Transverse colon (tissue), 4 donors: Measurements from ENCODE around the gene TM9SF1.

ENCODE experiments used
- EP300 ChIP-seq: sonication (generic); formaldehyde crosslinking; IDR thresholded peaks from one replicate; pipeline ENCODE4 v1.6.1; 2017; ENCODE audit warnings: antibody characterized with exemption, low read depth
- POLR2AphosphoS5 ChIP-seq, 3 donors: sonication (generic); formaldehyde crosslinking; IDR thresholded peaks; one replicate each; pipeline ENCODE4 v1.6.1; 2016; ENCODE audit warnings: antibody characterized with exemption in 3 of 3
- TF ChIP-seq, protein P1 (sequence below), 5 experiments: fragments of 200-600 bp in 3 of 5; fragments of 450-650 bp in 2 of 5; sonication (generic) in 3 of 5; IDR thresholded peaks; 1 replicate in 2 of 5; 2 replicates in 3 of 5; pipeline ENCODE4 v1.5.1; 2016 to 2017; ENCODE audit warnings: antibody characterized with exemption in 5 of 5, inconsistent platforms in 3 of 5, mild to moderate bottlenecking in 2 of 5, moderate library complexity in 1 of 5

DNA sequence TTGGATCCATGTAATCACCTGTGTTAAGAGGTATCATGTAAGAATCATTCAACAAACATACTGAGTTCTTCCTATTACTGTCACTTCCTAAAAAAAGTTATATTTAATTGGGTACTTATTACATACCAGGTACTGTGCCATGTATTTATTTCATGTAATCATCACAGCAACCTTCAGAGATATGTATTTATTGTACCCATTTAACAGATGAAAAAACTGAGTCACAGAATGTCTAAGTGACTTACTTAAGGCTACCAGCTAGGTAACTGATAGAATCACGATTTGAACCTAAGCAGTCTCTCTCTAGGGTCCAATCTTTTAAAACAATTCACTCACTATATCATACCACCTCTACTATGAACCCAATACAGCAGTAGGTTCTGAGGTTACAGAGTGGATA lies 50.8 kb downstream of the TM9SF1 start:
- TF ChIP-seq, protein P1, sequence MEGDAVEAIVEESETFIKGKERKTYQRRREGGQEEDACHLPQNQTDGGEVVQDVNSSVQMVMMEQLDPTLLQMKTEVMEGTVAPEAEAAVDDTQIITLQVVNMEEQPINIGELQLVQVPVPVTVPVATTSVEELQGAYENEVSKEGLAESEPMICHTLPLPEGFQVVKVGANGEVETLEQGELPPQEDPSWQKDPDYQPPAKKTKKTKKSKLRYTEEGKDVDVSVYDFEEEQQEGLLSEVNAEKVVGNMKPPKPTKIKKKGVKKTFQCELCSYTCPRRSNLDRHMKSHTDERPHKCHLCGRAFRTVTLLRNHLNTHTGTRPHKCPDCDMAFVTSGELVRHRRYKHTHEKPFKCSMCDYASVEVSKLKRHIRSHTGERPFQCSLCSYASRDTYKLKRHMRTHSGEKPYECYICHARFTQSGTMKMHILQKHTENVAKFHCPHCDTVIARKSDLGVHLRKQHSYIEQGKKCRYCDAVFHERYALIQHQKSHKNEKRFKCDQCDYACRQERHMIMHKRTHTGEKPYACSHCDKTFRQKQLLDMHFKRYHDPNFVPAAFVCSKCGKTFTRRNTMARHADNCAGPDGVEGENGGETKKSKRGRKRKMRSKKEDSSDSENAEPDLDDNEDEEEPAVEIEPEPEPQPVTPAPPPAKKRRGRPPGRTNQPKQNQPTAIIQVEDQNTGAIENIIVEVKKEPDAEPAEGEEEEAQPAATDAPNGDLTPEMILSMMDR (IDR thresholded peaks at IDR 0.05) = no peak
- TF ChIP-seq EP300 = no peak
- TF ChIP-seq POLR2AphosphoS5 (IDR thresholded peaks at IDR 0.05) = no peak
